Stimulated activated effector memory CD8-positive, alpha-beta T cell treated with anti-CD3 and anti-CD28 coated beads, Interleukin-12 subunit alpha, Interleukin-12 subunit beta, amount 100 ng/mL, for 72 hours (primary cell): ENCODE data around the gene PSMB11.

Source experiments
- ATAC-seq: fragments of 150-1000 bp; cut with Tn5 transposase; 2 replicates; pipeline ENCODE4 v1.10.0; 2021
- DNase-seq, 2 donors: peaks; one replicate each; pipeline ENCODE4 v3.0.0; 2021 to 2022; ENCODE audit warnings: low spot score in 2 of 2
- H3K27ac Mint-ChIP-seq: one replicate; pipeline ENCODE4 v1.8.0; 2022; ENCODE audit warnings: mild to moderate bottlenecking, mixed read lengths
- H3K36me3 Mint-ChIP-seq: one replicate; pipeline ENCODE4 v1.8.0; 2022; ENCODE audit warnings: mild to moderate bottlenecking, mixed read lengths
- H3K4me1 Mint-ChIP-seq: one replicate; pipeline ENCODE4 v1.8.0; 2022; ENCODE audit warnings: mixed read lengths
- H3K4me3 Mint-ChIP-seq: one replicate; pipeline ENCODE4 v1.8.0; 2022; ENCODE audit warnings: mild to moderate bottlenecking, mixed read lengths
- H3K9me3 Mint-ChIP-seq: one replicate; pipeline ENCODE4 v1.8.0; 2022; ENCODE audit warnings: mixed read lengths

PSMB11 gene

DNA sequence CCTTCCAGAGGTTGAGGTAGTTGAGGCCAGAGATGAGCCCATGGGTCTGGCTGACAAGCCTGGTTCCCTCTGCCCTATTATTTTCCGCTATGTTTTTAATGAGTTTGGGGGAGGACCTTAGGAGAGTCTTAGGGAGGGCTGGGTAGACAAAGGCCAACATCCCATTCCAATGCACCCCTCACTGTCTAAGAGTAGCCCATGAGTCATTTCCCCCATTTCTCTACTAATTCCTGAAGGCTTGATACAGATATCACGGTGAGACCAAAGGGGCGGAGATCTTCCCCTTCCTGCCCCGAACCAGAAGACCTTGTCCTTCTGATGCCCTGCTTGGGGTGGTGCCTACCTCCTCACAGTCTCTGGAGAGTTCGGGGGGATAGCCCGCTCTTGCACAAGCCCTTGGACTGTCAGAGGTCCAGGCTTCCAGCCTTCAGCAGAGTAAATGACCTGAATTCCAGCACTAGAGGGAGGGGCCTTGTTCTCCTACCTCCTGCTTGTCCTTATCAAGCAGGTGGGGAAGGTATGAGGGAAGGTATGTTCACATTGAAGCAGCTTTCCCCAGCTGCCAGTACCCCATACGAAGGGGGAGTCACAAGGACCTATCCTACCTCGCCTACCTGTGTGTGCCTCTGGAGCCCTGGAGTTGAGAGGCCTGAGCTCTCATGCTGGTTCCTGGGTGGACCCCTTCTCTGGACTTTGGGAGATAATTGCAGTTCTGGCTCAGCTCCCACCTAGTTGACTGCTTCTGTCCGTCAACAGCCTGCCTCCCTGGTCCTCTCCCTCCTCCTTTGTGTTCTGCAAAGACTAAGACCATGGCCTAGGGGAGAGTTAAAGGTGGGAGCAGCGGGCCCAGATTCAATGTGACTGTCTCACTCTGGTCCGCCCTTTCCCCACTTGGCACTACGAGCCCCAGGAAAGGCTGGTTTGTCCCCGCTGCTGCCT lies 3.7 kb downstream of the PSMB11 start:
- Mint-ChIP-seq H3K36me3 (no peaks in the 10 kb centered on the region), H3K4me1 (no peaks in the 10 kb centered on the region), H3K4me3 (no peak overlapping the region), H3K27ac (no peak overlapping the region), H3K9me3 (no peaks in the 10 kb centered on the region)
- no peak for DNase-seq
- ATAC-seq: no peak

DNA sequence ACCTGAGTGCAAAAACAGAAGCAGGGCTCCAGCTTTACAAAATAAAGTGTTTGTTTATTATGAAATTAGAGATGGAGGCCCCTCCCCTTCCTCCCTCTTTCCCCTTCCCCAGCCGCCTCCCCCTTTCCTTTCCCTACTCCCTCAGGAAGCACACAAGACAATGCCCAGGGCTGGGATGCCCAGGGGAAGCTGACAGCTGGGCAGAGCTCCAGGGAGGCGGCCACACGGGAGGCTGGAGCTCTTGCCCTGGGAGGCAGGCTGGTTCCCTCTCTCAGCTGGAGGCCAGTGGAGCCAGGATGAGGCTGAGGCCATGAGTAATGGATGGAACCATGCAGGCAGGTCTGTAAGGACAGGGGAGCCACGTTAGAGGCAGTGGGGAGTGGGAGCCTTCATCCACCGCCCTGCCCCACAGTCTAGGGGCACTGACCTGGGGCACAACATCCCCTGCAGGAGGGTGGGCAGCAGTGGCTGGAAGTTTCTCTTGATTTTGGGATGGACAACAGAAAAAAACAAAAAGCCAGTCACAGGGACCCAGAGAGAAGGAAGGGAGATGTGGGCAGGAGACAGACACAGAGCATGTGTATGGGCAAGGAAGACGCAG lies 5.1 kb downstream of the PSMB11 start:
- Mint-ChIP-seq H3K4me1 (no peaks in the 10 kb centered on the region), H3K36me3 (no peaks in the 10 kb centered on the region), H3K9me3 (no peaks in the 10 kb centered on the region), H3K4me3 (no peak overlapping the region), H3K27ac (no peak overlapping the region)
- DNase-seq: no peak
- ATAC-seq: no peak

DNA sequence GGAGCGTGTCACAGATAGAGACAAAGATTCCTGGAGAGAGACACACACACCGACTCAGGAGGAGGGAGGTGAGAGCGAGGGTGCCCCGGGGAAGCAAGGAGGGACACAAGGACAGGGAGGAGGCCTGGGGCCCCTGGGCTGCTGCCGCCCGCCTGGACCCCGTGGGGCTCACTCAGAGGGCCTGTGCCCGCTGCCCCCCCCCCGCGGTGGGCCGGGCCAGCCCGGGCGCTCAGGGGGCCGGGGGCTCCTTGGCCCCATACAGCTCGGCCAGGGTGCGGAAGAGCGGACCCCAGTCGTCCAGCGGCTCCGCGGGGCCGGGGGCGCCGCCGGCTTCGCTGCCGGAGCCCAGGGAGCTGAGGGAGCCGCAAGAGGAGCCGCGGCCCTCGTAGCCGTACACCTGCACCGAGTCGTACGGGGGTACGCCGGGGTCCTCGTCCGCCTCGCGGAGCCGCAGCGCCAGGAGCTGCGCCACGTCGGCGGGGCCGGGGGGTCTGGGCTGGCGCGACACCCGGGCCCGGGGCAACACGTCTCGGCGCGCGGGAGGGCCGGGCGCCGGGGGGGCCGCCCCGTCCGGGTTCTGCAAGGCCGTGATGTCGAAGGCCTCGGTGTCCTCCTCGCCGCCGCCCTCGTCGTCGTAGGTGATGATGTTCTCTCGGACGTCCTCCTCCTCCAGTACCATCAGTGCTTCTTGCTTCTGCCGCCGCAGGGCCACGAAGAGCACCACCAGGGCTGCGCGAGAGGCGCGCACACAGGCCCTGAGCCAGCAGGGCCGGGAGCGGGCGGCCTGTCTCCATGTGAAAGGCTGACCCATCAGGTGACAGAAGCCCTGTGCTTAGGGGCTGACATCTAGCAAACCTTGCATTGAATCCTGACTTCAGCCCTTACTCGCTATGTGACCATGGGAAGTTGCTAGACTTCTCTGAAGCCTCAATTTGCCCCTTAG lies 6.0 kb downstream of the PSMB11 start:
- H3K4me3 Mint-ChIP-seq: no peak overlapping the region
- no peak for DNase-seq
- no peaks in the 10 kb centered on the region for H3K9me3 Mint-ChIP-seq
- H3K27ac Mint-ChIP-seq: no peak overlapping the region
- H3K4me1 Mint-ChIP-seq: no peaks in the 10 kb centered on the region
- H3K36me3 Mint-ChIP-seq: no peaks in the 10 kb centered on the region
- ATAC-seq: no peak

DNA sequence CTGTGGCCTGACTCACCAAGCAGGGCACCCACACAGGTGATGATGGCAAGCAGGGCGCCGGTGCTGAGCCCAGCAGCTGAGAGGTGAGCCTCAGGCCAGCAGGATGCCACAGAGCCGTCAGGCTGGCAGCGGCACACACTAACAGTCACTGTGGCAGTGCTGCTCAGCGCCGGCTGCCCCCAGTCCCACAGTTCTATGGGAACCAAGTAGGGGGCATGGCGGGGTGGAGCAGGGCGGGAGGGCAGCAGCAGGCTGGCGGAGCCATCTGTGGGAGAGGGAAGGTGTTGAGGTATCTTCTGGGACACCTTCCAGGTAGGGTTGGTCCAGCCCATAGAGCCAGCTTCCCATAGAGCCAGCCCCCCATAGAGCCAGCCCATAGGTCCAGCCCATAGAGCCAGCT lies 7.0 kb downstream of the PSMB11 start:
- DNase-seq (no peak), ATAC-seq (no peak)
- H3K9me3 Mint-ChIP-seq: no peaks in the 10 kb centered on the region
- H3K4me1 Mint-ChIP-seq: no peaks in the 10 kb centered on the region
- no peak overlapping the region for H3K4me3 Mint-ChIP-seq
- H3K36me3 Mint-ChIP-seq: no peaks in the 10 kb centered on the region
- no peak overlapping the region for H3K27ac Mint-ChIP-seq

DNA sequence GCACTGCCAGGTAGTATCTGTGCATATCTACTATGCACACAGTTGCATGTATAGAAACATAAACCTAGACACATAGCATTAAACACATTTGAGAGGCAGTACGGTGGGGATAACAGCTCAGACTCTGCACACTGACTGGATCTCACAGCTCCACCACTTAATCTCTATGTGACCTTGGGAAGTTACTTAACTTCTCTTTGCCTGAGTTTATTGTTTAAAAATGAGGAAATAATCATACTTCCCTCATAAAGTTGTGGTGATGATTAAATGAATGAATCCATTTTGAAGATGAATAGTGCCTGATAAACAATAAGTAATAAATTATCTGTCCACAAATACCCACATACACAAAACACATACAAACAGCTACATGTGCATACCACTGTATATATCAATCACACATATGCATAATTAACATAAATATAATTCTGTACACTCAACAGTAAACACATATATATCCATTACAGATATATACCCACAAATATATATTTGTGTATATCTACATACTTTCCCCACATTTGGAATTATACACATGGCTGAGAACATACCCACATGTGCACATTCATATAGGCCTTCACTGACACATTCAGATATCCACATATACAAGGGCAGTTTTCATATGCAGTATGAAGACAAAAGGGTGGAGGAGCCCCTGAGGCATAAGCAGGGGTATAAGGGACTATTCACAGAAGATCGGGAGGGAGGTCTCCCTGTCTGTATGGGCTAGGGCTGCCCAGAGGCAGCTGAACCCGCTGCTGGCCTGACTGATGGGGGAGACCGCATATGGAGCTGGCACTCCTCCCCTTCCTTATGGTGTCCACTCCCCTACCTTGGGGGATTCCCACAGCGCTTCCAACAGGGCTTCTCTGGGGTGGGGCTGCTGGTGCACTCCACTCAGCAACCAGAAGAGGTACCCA lies 9.4 kb downstream of the PSMB11 start:
- Mint-ChIP-seq H3K9me3 (no peaks in the 10 kb centered on the region), H3K27ac (no peak overlapping the region), H3K4me3 (no peak overlapping the region), H3K4me1 (peaks cover 13% of the 10 kb centered on the region), H3K36me3 (no peaks in the 10 kb centered on the region)
- ATAC-seq (no peak), DNase-seq (no peak)

DNA sequence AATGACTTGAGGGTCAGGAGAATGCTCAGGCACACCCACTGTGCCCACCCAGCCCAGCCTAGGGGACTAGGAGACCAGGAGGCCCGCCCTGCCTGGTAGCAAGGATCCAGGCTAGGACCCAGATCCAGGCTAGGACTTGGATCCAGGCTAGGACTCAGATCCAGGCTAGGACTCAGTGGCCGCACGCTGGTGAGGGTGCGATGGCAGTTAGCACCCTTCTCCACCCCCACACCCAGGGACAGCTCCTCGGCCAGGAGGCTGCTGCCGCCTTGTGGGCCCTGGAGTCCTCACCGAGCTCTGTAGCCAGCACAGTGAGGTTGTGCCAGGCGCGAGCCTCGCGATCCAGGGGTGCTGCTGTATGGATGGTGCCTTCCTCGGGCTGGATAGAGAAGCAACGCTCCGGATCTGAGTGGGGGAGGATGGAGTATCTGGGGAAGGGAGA lies 10.2 kb downstream of the PSMB11 start:
- Mint-ChIP-seq H3K4me1 (peaks cover 21% of the 10 kb centered on the region), H3K4me3 (no peak overlapping the region), H3K36me3 (no peaks in the 10 kb centered on the region), H3K9me3 (no peaks in the 10 kb centered on the region), H3K27ac (no peak overlapping the region)
- DNase-seq: no peak
- ATAC-seq: no peak

DNA sequence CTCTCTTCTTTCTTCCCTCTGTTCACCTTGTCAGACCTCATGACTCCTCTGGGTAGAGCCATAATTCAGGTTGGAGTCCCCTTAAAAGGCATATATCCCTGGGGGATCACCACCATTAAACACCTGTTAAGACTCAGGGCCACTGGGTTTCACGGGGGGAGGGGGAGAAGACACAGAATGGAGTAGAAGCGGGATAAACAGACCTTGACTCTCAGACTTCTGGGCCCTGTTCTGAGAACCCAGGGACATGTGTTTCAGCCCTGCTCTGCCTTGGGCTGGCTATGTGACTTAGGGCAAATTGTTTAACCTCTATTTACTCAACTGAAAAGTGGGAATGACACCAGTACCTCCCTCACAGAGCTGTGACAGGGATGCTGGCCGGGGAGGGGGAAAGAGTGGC lies 10.7 kb downstream of the PSMB11 start:
- DNase-seq (no peak), ATAC-seq (no peak)
- H3K36me3 Mint-ChIP-seq: no peaks in the 10 kb centered on the region
- no peak overlapping the region for H3K27ac Mint-ChIP-seq
- H3K4me1 Mint-ChIP-seq: peaks cover 21% of the 10 kb centered on the region
- H3K4me3 Mint-ChIP-seq: no peak overlapping the region
- no peaks in the 10 kb centered on the region for H3K9me3 Mint-ChIP-seq

DNA sequence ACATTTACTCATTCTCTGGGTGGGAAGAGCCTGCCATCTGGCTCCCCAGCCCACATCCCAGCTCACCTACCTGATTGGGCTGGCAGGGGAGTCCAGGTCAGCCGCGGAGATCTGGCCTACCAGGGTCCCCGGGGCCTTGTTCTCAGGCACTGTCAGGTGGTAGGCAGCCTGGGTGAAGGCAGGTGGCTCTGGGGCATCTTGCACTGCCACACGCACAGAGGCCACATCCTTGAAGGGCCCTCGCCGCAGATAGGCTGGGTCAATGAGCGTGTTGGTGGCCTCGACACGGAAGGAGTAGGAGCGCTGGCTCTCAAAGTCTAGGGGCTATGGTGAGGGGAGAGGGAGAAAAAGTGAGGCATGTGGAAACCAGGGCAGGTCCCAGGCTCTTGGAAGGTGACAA lies 11.4 kb downstream of the PSMB11 start:
- Mint-ChIP-seq H3K9me3 (no peaks in the 10 kb centered on the region), H3K36me3 (peaks cover 7% of the 10 kb centered on the region), H3K27ac (no peak overlapping the region), H3K4me1 (peaks cover 27% of the 10 kb centered on the region), H3K4me3 (no peak overlapping the region)
- DNase-seq (no peak), ATAC-seq (no peak)

DNA sequence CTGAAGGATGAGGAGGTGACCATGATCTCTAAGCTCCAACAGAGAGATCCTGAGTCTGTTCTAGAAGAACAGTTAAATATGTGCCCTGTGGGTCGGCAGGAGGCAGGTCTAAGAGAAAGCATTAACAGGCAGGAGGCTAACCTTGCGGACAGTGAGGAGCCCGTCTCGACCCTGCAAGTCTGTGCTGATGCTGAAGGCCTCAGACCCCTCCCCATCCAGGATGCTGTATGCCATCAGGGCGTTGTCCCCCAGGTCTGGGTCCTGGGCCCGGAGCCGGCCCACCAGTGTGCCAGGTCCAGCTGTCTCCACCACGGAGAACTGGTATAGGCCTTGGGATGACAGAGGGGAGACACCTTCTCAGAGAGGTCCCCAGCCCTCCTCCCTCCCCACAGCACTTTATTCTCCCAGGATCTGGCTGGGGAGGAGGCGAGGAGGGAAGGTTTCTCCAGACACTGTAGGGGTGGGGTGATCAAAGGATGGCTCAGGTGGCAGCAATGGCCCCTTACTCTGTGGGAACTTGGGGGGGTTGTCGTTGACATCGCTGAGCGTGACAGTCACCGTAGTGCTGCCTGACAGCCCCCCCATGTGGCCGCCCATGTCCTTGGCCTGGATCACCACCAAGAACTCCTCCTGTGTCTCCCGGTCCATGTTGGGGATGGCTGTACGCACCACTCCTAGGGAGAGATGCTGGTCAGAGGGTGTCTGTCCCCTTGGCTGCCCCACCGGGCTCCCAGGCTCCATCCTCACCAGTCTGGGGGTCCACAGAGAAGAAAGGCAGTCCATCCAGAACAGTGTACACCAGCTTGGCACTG lies 12.2 kb downstream of the PSMB11 start:
- Mint-ChIP-seq H3K4me1 (peaks cover 27% of the 10 kb centered on the region), H3K27ac (no peak overlapping the region), H3K9me3 (no peaks in the 10 kb centered on the region), H3K36me3 (peaks cover 15% of the 10 kb centered on the region), H3K4me3 (no peak overlapping the region)
- DNase-seq (peak in 1 of 2 donors; percentile 52), ATAC-seq (no peak)

DNA sequence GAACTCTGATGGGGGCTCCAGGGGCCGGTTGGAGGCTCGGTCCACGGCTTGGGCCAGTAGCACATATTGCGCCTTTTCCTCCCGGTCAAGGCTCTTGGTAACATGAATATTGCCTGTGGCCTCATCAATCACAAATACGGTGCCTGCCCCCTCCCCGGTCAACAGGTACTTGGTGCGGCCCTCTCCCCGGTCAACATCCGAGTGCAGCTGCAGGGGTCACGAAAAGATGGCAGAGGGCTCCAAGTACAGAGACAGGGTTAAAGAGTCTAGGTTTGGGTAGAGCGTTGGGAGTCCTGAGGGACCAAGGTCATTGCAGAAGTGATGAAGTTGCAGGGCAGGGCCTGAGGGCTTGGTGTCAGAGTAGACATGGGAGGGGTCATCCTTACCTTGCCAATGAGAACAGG lies 13.1 kb downstream of the PSMB11 start:
- no peak for ATAC-seq
- DNase-seq: no peak
- Mint-ChIP-seq H3K36me3 (peaks cover 24% of the 10 kb centered on the region), H3K27ac (no peak overlapping the region), H3K4me3 (no peak overlapping the region), H3K9me3 (no peaks in the 10 kb centered on the region), H3K4me1 (peaks cover 27% of the 10 kb centered on the region)

DNA sequence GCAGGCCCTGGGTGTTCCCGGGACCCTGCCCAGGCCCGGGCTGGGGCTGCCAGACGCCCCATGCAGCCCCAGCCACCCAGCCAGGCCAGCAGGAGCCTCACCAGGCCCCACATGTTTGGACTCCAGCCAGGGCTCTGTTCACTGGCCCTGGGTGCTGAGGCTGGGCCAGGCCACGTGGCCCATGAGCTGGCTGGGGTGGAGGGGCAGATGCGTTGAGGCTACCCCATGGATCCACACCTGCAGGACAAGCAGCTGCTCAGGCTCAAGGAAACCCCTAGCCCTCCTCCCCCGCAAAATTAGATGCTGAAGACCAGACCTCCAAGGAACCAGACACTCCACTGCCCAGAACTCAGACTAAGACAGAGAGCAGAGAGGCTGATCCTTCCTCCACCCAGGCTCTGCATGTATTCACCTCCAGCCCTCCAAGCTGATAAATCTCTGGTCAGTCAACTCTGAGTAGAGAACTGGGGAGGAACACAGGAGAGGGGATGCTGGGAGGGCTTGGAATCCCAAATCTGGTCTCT lies 13.7 kb downstream of the PSMB11 start:
- ATAC-seq: no peak
- Mint-ChIP-seq H3K4me3 (peak overlapping the region; percentile 76), H3K27ac (peak overlapping the region; percentile 60), H3K4me1 (peaks cover 27% of the 10 kb centered on the region), H3K36me3 (peaks cover 30% of the 10 kb centered on the region), H3K9me3 (no peaks in the 10 kb centered on the region)
- no peak for DNase-seq

DNA sequence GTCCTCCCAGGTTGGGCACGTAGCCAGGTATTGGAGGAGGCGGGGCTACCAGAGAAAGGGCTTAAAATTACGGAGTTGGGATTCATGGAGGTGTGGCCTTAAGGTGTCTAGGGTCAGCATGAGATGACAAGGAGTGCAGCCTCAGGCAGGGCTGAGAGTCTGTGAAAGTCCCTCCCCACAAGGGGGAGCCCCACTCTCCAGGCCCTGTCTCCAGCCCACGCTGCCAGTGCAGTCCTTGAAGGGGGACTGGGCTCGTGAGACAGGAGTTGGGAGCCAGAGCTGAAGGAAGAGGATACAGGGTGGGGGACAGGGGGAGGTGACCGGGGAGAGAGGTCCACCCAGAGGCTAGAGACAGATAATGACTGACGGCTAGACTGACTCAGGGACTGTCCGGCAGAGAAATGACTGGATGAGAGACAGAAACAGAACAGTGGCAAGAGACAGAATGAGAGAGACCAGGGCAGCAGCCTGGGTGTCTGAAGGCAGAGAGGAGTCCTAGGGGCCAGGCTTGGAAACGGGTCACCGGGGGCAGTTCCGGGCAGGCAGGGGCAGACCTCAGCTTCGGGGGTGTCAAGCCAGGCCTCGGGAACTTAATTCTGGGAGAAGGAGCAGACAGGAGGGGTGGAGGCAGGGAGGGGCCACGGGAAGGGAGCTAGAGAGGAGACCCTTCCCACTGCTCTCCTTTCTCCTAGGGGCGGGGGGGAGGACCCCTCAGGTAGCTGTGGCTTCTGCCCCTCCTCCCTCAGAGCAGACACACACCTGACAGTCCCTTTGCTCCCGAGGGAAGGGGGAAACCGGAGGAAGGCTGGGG lies 14.3 kb downstream of the PSMB11 start:
- DNase-seq: peak; percentile 55 to 77
- peaks cover 27% of the 10 kb centered on the region for H3K4me1 Mint-ChIP-seq
- peak overlapping the region; percentile 76 for H3K4me3 Mint-ChIP-seq
- peaks cover 36% of the 10 kb centered on the region for H3K36me3 Mint-ChIP-seq
- H3K9me3 Mint-ChIP-seq: no peaks in the 10 kb centered on the region
- ATAC-seq: peak; percentile 76
- H3K27ac Mint-ChIP-seq: peak overlapping the region; percentile 60
